ENCODE data around the gene A1CF.

A1CF gene

DNA sequence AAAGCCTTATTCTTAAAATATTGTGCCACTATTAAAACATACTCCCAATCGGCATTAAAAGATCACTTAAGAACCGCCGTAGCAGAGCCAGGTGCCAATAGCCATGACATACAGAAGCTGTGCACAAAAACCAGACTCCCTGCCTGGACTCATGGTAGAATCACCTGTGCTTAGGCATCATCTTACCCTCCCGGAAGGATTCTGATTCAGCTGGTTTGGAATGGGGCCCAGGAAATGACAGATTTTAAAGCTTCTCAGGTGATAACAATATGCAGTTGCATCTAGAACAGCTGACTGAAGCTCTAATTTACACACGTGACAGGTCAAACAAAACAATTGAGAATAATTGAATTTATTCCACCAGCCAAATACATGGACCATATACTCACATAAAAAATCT, 10.7 kb downstream of the A1CF start:
- in situ Hi-C loops (cut with MboI; ENCODE audit: low sequenced_read_pairs, unreplicated experiment): no loop called here
- TF ChIP-seq, protein P1, sequence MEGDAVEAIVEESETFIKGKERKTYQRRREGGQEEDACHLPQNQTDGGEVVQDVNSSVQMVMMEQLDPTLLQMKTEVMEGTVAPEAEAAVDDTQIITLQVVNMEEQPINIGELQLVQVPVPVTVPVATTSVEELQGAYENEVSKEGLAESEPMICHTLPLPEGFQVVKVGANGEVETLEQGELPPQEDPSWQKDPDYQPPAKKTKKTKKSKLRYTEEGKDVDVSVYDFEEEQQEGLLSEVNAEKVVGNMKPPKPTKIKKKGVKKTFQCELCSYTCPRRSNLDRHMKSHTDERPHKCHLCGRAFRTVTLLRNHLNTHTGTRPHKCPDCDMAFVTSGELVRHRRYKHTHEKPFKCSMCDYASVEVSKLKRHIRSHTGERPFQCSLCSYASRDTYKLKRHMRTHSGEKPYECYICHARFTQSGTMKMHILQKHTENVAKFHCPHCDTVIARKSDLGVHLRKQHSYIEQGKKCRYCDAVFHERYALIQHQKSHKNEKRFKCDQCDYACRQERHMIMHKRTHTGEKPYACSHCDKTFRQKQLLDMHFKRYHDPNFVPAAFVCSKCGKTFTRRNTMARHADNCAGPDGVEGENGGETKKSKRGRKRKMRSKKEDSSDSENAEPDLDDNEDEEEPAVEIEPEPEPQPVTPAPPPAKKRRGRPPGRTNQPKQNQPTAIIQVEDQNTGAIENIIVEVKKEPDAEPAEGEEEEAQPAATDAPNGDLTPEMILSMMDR (IDR thresholded peaks at IDR 0.05; ENCODE audit: borderline replicate concordance, control extremely low read depth, extremely low read depth, insufficient read depth, missing control alignments): no peak
- DNase-seq (ENCODE audit: low spot score): no peak

DNA sequence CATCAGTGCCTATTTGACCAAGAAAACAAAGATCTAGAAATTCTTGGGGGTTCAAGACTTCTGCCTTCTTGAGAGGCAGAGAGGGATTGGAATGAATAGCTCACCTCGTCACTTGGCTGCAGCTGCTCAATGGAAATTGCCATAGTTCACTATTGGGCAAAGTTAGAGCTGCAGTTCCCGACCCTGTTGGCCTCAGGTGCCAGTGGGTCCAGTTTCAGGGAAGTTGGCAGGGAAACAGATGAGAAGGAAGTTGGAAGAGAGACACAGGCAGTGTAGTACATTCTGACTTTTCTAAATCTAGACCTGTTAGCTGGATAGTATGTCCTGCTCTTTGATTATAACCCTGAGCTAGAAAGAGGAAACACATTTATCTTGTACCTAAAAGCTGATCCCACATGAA, 19.1 kb downstream of the A1CF start:
- no peak for DNase-seq (ENCODE audit: low spot score)
- TF ChIP-seq, protein P1 (IDR thresholded peaks at IDR 0.05; ENCODE audit: borderline replicate concordance, control extremely low read depth, extremely low read depth, insufficient read depth, missing control alignments): no peak
- in situ Hi-C loops (cut with MboI; ENCODE audit: low sequenced_read_pairs, unreplicated experiment): no loop called here

DNA sequence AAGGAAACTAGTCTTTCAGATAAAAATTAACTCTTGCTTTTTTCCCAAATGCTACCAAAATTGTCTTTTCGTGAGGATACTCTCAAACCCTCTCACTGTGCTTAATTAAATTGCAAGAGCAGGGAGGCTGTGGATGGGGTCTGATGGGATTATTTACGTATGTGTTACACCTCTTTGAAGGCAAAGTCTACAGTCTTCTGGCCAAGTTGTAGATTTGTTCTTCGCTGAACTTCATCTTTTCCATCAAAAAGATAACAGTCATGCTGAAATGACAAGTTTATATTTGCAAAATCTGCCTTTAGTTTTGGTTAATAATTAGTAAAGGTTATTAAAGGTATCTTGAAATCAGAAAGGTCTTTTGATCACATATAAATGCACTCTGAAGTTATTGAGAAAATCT, 22.7 kb downstream of the A1CF start:
- DNase-seq (ENCODE audit: low spot score): no peak
- in situ Hi-C loops (cut with MboI; ENCODE audit: low sequenced_read_pairs, unreplicated experiment): no loop called here
- TF ChIP-seq, protein P1 (IDR thresholded peaks at IDR 0.05; ENCODE audit: borderline replicate concordance, control extremely low read depth, extremely low read depth, insufficient read depth, missing control alignments): no peak

DNA sequence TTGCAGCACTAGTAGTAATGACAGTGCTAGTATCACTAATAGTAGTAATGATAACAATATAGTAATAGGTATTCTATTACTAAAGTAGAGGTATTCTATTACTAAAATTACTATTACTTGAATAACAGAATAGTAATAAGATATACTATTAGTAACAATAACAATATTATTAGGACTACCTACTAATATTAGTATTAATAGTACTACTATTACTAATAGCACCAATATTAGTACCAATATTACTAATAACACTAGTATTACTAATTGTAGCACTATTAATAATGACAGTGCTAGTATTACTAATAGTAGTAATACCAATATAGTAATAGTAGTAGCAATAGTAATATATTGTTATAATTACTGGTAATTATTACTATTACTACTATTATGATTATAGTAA, 24.1 kb downstream of the A1CF start:
- no peak for DNase-seq (ENCODE audit: low spot score)
- in situ Hi-C loops (cut with MboI; ENCODE audit: low sequenced_read_pairs, unreplicated experiment): no loop called here
- TF ChIP-seq, protein P1 (IDR thresholded peaks at IDR 0.05; ENCODE audit: borderline replicate concordance, control extremely low read depth, extremely low read depth, insufficient read depth, missing control alignments): no peak

DNA sequence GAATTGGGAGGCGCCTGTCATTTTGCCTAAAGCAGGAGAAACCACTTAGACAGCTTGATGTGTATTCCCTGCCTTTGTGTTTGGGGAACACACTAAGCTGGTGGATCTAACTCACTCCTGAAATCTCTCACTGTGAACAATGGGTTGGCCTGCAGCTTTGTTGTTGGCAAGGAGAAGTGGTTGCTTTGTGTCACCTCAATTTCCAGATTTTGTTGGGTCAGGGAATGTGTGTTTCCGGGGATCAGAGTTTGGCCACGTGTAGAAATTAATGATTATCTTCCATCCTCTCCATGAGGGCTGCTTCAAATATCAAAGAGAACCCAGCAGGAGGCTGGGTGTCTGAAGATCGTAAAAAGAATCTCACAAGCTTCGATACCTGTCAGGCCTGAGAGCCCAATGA, 27.8 kb downstream of the A1CF start:
- in situ Hi-C loops (cut with MboI; ENCODE audit: low sequenced_read_pairs, unreplicated experiment): no loop called here
- DNase-seq (ENCODE audit: low spot score): no peak
- TF ChIP-seq, protein P1 (IDR thresholded peaks at IDR 0.05; ENCODE audit: borderline replicate concordance, control extremely low read depth, extremely low read depth, insufficient read depth, missing control alignments): no peak

DNA sequence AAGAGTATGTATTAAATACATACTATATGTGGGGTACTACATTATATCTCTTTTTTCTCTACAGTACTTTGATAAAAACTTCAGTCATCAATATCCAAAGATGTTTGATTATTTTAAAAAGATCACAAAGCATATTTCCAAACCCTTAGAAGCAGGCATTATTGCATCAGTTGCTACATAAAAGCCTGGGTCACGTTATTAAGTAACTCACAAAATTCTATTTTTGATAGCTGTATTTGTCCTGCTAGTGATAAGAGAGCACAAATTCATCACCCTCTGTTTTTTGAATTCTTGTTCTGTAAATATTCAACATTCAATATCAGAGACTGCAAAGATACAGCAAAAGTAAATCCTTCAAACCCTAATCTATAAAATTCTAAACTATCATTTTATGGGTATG, 30.0 kb downstream of the A1CF start:
- in situ Hi-C loops (cut with MboI; ENCODE audit: low sequenced_read_pairs, unreplicated experiment): no loop called here
- DNase-seq (ENCODE audit: low spot score): no peak
- TF ChIP-seq, protein P1 (IDR thresholded peaks at IDR 0.05; ENCODE audit: borderline replicate concordance, control extremely low read depth, extremely low read depth, insufficient read depth, missing control alignments): no peak

DNA sequence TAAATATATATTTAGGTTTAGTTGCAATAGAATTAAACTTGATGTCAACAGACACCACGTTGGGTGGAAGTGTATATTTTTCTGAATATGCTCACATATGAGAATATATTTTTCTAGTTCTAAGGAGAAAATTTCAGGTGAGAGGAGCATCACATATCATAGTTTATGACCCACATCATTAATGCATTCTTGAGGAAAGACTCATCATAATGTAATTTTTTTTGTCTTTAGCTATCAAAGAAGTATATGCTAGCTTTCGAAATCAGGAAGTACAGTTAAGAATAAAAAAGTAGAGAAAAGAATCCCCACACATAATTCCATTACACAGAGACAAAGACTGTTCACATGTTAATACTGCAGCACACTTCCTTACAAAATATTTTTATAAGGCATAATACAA, 30.4 kb downstream of the A1CF start:
- no peak for DNase-seq (ENCODE audit: low spot score)
- TF ChIP-seq, protein P1 (IDR thresholded peaks at IDR 0.05; ENCODE audit: borderline replicate concordance, control extremely low read depth, extremely low read depth, insufficient read depth, missing control alignments): no peak
- in situ Hi-C loops (cut with MboI; ENCODE audit: low sequenced_read_pairs, unreplicated experiment): no loop called here

Measured in GM13976 (cell line).